ENCODE results near the gene ARL8A. TPM values are rescaled to one million over a fixed set of nuclear protein-coding genes. Genes with fewer than 3 reads are reported as not detected.
"Not testable (repeated sequence)": the region's sequence is repeated elsewhere in the genome, so short reads cannot be mapped to it uniquely, and the experiment has no call there.

The ARL8A gene
- polyA plus RNA-seq, 1 donor: 40.3 TPM

DNA sequence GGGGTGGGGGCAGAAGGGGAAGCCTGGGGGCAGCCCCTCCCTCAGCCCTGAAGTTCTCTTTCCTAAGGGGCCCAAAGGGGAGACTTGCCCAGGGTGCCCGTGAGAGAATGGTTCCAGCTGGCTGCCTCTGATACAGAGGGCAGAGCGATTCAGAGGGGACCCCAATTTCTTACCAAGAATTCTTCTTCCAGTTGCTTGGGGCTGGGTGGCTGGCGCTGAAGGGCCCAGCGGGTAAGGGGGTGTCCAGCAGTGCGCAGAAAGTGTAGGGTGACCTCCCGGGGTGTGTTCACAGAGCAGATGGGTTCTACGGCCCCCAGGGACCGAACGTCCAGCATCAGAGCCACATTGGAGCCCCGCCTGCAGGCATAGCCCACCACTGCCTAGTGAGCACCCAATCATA, 13.4 kb upstream of the ARL8A start:
- DNase-seq: no peak

DNA sequence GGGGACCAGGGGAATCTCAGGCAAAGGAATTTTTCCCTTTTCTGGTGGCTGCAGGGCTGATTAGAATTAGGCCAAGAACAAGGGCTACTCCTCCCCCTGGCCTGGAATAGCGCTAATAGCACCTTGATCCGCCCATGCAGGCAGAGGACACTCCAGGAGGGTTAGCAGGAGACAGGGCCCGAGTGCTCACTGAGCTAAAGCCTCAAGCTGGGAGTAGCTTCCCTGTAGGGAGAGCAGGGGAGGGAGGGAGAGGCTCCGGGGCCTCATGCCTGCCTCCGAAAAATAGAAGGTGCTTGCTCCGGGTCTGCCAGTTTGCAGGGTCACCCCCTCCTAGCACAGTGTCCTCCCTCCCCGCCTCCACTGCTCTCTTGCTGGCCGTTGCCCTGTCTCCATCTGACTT, 12.1 kb upstream of the ARL8A start:
- no peak for DNase-seq

DNA sequence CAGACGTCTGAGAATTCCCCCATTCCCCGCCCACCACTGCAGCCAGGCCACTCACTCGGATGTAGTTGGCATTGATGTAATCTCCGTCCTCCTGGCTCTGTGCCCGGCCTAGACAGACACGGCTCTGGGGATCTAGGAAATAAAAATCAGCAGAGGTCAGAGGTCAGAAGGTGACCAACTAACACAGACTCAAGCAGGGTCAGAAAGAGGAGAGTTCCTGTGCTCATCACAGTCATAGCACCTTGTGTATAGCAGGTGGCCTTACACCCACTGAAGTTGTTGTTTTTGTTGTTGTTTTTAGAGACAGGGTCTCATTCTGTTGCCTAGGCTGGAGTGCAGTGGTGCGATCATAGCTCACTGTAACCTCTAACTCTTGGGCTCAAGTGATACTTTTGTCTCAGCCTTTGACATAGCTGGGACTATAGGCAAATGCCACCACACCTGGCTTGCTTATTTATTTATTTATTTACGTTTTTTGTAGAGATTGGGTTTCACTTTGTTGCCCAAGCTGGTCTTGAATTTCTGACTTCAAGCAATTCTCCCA, 11.0 kb upstream of the ARL8A start:
- no peak for DNase-seq

DNA sequence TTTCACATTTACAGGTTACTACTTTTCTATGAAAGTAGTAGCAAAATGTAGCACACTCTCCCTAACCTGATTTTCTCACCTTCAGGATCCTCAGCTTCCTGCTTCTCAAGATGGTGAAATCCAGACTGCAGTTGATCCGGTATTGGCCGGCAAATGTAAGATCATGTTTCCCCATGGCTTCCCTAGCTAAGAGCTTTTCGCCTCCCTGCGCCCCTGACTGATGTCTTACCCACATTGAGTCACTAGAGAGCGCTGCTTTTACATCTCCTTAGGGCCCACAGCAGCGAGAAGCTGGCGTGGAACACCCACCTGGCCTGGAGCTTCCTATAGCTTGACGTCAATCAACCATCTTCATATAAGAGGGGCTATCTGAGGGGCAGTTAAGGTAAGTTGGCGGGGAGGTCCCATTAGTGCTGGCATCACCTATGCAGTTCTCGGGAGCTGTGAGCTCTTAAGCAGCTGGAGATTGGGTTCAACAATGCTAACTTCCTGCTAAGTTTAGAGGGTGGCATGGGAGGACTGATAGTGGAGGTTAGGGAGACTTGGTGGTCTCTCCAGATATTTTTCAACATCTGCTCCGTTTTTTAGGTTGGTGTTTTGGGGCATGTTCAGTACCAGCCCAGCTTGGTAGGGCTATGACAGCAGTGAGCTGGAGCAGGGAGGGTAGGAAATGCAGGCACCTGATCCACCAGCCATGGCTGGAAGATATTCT, 10.4 kb upstream of the ARL8A start:
- DNase-seq: peak; percentile 51

DNA sequence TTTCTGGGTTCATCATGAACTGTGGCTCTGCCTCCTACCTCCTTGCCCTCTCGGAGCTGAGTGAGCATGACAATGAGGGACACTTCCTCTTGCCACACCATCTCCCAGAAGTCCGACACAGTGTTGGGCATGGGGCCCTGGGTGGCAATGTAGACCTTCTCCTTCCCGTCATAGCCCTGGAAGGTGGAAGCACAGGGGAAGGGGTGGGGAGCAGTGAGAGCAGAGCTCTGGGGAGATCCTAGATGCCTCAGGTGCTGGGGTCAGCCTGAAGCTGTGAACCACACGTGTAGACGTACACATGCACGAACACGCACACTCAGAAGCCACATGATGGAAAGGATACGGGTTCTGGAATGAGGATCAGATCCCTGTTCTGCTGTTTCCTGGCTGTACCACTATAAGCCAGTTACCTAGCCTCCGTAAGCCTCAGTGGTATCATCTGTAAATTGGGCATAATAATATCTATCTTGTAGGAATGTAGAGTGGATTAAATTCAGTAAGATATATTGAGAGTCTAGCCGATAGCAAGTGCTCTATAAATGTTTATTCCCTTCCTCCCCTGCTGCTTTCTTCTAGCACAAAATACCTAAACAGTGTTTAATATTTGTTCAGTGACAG, 9.7 kb upstream of the ARL8A start:
- DNase-seq: no peak

DNA sequence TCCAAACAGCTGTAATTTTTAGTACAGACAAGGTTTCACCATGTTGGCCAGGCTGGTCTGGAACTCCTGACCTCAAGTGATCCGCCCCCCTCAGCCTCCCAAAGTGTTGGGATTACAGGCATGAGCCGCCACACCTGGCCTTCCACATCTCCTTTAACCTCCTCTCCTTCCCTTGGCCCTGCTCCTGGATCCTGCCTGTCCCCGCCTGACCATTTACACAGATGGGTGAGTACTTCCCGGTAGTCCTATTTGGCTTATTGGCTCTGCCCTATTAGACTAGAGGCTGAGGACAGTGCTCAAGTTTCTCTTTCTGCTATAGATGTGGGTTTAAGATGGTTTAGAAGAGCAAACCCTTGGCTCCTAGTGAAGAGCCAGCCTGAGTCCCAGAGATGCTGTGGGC, 8.7 kb upstream of the ARL8A start:
- DNase-seq: no peak

DNA sequence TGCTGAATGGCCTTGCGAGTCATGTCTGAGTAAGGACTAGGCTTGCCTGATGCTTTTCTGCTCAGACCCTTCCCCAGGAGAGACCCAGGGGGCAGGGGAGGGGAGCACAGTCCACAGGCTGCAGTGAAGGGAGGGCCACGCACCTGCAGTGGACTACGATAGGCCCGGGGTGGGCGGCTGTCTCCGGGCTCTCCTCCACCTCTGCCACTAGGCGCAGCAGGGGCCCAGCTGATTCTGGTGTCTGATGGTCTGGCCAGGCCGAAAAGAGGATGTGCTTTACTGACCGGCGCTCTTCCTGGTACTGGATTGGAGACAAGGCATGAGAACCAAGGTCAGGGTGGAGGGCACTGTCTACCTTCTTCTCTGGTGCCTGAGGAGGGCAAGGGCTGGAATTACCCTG, 7.9 kb upstream of the ARL8A start:
- DNase-seq: no peak

DNA sequence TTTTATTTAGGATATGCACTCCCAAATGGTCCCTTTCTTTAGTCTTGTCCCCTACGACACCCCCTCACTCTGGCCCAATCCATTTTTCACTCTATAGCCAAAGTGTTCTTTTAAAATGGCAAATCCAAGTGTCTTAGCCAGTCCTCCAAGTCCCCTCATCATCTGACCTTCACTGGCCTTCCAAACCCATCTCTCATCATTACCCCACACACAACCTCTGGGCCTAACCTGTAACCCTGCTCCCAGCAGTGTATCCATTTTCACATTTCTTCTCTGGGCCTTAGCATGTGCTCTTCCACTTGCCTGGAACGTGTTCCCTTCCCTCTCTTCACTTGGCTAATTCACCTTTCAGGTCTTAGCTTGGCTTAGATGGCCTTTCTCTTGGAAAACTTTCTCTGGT, 6.5 kb upstream of the ARL8A start:
- no peak for DNase-seq

DNA sequence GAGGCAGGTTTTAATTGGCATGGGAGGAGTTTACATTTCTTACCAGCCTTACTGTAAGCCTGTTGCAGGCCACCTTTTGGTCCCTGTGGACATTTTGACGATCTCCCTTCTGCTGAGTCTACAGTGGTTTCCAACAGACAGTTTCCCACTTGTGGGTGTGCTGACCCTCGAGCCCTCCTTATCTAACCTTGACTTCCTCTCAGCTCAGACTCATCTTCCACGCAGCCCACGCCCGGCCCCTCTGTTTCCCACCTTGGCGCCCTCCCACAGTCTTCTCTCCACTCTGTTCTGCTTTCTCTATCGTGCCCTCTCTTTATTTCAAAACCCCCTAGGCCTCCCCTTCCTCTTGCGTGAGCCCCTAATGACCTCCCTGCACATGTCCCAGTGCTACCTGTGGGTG, 6.1 kb upstream of the ARL8A start:
- DNase-seq: no peak

DNA sequence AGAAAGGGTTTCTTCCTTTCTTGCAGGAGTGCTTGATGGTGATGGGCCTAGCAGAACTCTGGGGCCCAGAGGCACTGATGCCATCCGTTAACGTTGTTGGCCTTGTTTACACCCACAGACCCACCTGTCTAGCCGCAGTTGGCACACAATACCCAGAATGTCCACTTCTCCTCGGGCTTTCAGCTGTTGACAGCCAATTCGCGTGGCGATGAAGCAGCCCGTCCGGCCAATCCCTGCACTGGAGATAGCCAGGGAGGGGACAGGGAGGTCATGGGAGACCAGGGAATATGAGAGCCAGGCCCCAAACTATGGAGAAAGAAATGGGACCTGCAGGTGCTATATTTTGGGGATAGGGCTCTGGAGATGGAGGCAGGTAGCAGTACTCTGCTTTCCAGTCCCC, 5.7 kb upstream of the ARL8A start:
- no peak for DNase-seq

DNA sequence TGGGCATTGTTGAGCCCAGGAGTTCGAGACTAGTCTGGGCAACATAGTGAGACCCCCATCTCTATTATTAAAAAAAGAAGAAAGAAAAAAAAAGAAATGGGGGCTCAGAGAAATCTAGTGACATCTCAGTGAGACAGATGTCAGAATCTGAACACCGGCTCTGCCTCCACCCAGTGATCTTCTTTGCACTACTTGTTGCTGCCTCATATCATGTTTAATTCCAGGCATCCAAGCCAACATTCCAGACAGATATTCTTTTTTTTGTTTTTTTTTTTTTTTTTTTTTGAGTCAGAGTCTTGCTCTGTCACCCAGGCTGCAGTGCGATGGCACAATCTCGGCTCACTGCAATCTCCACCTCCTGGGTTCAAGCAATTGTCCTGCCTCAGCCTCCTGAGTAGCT, 5.0 kb upstream of the ARL8A start:
- no peak for DNase-seq

DNA sequence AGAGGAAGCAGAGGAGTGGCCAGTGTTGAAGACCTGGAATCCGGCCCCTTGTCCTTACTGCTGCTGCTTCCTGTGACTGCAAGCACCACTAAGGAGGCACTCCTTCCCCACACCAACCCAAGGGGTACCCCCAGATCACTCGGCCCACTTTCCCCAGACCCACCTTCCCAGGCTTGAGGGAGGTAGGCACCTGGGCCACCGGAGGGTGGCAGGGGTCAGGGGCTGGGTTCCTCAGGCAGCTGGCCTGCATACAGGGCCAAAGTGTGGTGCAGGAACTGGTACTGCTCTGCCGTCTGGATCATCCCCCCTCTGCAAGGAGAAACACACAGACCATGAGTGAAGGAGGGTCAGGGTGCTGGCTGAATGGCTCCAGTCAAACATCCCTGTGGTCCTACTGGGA, 3.9 kb upstream of the ARL8A start:
- DNase-seq: no peak

DNA sequence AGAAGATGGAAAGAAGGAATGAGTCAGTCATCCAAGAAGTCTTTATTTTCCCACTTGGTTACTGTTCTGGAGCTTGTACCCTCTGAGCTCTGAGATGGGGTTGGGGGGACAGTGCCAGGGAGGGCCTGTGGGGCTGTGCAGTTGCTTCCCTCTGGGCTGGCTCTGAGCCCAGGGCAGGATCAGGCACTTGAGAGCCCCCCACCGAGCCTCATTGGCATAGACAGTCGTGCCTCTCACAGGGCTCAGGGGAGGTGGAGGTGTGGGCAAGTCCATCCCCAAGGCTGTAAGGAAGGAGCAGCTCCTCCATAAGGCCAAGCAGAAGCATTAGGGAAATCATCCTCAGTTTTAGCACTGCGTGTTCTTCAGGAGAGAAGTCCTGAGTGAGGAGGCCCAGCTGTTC, 2.5 kb upstream of the ARL8A start:
- DNase-seq: no peak

DNA sequence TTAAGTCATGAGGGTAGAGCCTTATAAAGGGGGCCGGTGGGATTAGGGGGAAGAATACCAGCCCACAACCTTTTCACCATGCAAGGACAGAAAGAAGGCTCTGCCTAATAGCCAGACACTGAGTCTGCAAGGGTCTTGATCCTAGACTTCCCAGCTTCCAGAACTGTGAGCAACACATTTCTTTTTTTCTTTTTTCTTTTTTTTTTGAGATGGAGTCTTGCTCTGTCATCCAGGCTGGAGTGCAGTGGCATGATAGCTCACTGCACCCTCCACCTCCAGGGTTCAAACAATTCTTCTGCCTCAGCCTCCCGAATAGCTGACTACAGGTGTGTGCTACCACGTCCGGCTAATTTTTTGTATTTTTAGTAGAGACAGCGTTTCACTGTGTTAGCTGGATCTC, 1.7 kb upstream of the ARL8A start:
- DNase-seq: no peak

DNA sequence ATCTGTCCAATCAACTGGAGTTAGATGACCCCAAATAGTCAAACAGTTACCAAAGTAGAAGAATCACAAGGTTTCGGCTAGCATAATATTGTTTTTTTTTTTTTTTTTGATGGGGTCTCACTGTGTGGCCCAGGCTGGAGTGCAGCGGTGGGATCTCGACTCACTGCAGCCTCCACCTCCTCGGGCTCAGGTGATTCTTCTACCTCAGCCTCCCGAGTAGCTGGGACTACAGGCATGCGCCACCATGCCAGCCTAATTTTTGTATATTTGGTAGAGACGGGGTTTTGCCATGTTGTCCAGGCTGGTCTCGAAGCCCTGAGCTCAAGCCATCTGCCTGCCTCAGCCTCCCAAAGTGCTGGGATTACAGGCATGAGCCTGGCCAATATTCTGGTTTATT, 1.2 kb upstream of the ARL8A start:
- DNase-seq: not testable (repeated sequence)

DNA sequence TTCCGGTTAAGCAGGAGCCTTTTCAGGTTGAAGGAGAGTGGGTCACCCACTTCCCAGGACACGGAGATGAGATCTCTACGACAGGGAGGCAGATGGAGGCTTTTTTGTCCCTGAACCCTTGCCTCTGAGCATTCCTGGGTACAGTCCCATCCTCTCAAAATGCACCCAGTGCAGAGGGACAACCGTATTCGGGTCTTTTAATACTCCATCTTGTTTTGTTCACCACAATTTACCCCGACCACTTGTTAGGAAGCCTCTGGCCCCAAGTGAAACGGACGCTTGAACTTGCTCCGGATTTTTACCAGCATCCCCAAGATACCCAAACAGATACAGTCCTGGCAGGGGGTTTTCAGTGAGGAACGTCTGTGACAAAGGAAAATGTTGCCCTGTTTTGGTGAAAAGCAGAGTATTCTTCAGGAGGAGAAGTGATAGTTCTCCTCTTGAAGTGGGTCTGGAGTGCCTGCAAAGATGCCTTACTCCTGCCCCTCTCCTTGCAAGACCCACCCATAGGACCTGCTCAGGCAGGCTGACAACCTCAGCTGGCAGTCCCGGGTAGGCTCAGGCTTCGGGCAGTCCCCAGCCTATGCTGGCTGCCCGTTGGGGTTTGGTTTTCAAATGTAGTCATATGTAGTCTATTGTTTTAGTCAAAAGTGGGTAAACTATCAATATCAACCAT, 669 bp upstream of the ARL8A start:
- no peak for DNase-seq

DNA sequence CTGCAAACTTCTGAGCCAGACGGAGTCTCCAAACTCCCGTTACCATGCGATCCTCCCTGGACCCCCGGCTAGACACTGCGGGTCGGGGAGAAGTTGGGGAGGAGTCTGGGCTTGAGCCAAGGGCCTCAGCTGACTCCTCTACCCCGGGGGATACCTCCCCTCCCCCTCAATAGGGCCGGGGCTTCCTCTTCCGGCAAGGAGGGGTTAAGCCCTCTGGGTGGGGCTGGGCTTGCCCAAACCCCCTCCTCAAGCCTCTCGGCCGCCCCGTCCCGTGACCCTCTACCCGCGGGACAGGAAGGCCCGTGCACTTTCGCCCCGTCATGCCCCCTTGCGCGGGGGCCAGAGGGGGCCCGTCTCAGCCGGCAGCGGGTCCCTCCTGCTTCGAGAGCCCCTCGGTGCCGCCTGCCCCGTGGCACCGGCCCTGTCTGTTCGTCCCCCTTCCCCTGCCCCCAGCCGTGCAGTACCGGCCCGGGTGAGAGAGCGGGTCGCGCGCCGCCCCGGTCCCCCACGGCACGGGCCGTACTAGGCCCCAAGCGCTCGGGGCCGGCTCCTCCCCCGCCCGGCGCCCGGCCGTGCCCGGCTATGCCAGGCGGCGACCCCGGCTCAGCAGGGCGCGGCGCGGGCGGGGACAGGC, 652 bp downstream of the ARL8A start:
- peak; percentile 49 for DNase-seq

DNA sequence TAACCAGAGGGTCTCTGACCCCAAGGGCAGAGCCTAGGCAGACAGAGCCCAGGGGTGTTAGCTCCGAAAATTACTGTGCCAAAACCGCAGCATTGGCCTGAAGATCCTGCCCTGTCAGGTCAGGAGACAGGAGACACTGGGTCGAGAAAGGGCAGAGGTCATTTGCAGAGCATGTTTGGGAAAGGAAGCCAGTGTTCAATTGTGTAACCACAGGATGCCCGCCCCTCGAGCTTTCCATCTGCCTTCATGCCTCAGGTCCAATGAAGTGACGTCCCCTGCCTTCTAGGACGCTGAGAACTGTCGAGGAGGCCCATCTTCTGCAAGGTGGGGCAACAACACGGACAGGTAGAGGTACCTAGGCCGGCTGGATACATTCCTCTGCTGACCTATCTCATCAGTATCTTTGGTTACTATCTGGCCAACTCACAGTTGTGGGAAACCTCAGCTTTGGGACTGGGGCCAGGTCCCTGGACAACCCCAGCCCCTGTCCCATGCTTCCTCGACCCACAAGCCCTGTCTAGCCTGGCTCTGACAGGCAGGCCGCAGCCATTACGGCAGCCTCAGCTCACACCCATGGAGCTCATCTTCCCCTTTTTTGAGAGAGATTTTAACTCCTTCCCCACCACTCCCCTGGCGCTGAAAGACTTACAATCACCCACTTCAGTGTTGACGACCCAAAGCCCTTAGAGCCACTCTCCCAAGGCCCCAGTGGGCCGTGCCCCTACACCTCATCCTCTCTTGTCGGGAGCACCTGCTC, 1.3 kb downstream of the ARL8A start:
- no peak for DNase-seq

DNA sequence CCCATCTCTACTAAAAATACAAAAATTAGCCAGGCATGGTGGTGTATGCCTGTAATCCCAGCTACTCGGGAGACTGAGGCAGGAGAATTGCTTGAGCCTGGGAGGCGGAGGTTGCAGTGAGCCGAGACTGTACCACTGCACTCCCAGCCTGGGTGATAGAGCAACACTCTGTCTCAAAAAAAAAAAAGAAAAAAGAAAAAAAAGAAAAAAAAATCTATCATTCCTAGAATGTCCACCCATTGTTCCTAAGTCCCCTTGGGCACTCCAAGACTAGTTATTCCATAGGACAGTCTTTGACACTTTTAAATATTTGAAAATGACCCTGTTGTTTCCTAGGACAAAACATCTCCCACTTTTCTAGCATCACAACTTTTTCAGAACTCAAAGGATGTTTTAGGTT, 3.1 kb downstream of the ARL8A start:
- DNase-seq: not testable (repeated sequence)

DNA sequence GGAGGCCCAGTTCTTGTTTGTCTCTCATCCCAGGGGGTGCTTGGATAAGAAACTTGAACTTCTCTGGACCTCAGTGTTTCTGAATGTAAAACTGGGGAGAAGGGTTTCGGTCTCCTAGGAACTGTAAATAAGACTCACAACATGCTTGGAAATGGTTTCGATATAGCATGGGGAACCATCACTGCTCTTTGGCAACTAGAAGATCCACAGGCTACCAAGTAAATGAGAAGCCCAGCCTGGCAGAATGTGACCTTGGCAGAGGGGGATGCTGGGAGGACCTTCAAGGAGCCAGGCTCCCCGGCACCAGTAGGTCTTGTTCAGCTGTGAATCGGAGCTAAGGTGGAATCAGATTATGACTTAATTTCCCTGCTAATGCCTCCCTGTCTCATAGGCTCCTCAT, 3.7 kb downstream of the ARL8A start:
- no peak for DNase-seq

DNA sequence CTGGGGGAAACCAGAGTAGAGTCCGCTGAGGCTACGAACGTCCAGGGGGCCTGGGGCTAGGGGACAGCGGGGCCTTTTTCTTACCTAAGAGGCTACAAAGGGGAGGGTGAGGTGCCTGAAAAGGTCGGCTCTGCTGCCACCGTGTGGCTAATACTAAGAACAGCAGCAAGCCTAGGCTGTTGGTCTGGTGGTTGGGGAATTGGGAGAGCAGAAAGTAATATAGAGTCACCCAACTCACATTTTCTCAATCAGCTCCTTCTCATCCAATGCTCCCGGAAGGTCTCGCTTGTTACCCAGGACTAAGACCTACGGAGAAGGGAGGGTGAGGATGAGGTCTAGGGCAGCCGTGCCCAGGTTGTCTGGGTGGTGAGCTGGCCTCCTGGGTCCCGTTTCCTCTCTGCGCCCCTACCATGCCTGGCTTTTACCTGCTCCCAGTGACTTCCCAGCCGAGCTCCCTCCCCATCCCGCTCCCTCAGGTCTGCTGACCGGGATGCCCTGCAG, 9.3 kb downstream of the ARL8A start:
- DNase-seq: no peak

DNA sequence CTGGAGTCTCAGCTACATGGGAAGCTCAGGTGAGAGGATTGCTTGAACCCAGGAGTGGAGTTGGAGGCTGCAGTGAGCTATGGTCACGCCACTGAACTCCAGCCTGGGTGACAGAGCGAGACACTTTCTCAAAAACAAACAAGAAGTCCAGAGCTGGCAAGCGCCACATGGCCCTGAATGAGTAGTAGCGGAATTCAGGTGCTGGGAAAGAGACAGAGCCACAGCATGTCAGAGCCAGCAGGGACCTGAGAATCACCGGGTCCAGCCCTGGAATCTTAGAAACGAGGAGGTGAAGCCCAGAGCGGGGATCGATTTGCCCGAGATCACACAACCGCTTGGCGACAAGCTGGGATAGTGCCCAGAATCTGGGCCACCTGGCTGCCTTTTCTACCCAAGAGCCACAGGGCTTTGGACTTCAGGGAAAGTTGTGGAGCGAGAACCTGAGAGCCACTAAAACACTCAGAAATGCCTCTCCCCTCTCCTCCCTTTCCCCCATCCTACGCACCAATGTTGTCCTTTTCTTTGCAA, 9.8 kb downstream of the ARL8A start:
- no peak for DNase-seq

All from hindlimb muscle (tissue), 1 donor.